Ovary (tissue), 9 donors: ENCODE measurements around the gene FUS. TPM values are rescaled to one million over a fixed set of nuclear protein-coding genes. Genes with fewer than 3 reads are reported as not detected.
"Not testable (repeated sequence)": the region's sequence is repeated elsewhere in the genome, so short reads cannot be mapped to it uniquely, and the experiment has no call there.

Source experiments
- DNase-seq, 5 donors: peaks; one replicate each; pipeline ENCODE4 v3.0.0-alpha.2; 2019 to 2020
- H3K27ac ChIP-seq, 2 donors: fragments of 200-600 bp; one replicate each; pipeline versions ENCODE4 v1.5.1 to v1.8.0; 2019 to 2022
- H3K27me3 ChIP-seq: fragments of 200-600 bp; one replicate; pipeline ENCODE4 v1.8.0; 2022
- H3K36me3 ChIP-seq: fragments of 200-600 bp; sonication (generic); one replicate; pipeline ENCODE4 v1.5.1; 2019
- H3K4me1 ChIP-seq: one replicate; pipeline ENCODE4 v1.8.1; 2013; ENCODE audit warnings: mild to moderate bottlenecking, moderate library complexity; ENCODE audit not compliant: insufficient read depth
- H3K4me3 ChIP-seq: fragments of 200-600 bp; sonication (generic); one replicate; pipeline ENCODE4 v1.5.1; 2017
- H3K9me3 ChIP-seq, 2 donors: fragments of 200-600 bp in 1 of 2; sonication (generic) in 1 of 2; one replicate each; pipeline versions ENCODE4 v1.5.1 to v1.8.1; 2013 to 2019; ENCODE audit warnings: mild to moderate bottlenecking in 1 of 2, moderate library complexity in 1 of 2
- CTCF ChIP-seq, 3 donors: fragments of 450-650 bp in 2 of 3; fragments of 200-600 bp in 1 of 3; IDR thresholded peaks; one replicate each; pipeline versions ENCODE4 v1.5.1 to v1.8.0; 2016 to 2022; ENCODE audit warnings: antibody characterized with exemption in 3 of 3, mild to moderate bottlenecking in 1 of 3
- EP300 ChIP-seq: sonication (generic); formaldehyde crosslinking; IDR thresholded peaks from one replicate; pipeline ENCODE4 v1.6.1; 2017; ENCODE audit warnings: antibody characterized with exemption
- POLR2A ChIP-seq: fragments of 450-650 bp; IDR thresholded peaks from one replicate; pipeline ENCODE4 v1.6.1; 2017; ENCODE audit warnings: antibody characterized with exemption, mild to moderate bottlenecking, moderate library complexity
- WGBS, 3 donors: extraction: QIAGEN DNeasy Blood & Tissue Kit in 1 of 3; methylation state at CpG; one replicate each; pipeline versions ENCODE4 v1.1.5 to v1.1.7; 2013 to 2017; 5-methylcytosine and 5-hydroxymethylcytosine counted together
- intact Hi-C, 4 donors: fragments of 100-400 bp; cut with DNase I; formaldehyde crosslinking; loops; one replicate each; pipeline versions ENCODE4 v1.11.0 to v1.15.1; 2022 to 2023
- polyA plus RNA-seq, 2 donors: library from polyadenylated mRNA; stranded (reverse); fragments of 200-250 nt in 1 of 2; fragments of 350-450 nt in 1 of 2; fragmentation: Illumina TruSeq in 1 of 2; extraction: RNeasy Lipid Tissue Mini Kit (QIAGEN cat#74804) in 1 of 2; gene quantifications; one replicate each; pipeline ENCODE4 v1.2.3, GENCODE V29; 2013 to 2014
- total RNA-seq, 7 donors: library from RNA; depleted of rRNA in 2 of 7; stranded (reverse); fragments of >200 nt in 2 of 7; fragmentation: NEBNext Ultra II Directional in 3 of 7; extraction: Animal tissue kit (Norgen Biotek cat#: 25700) in 3 of 7; gene quantifications; one replicate each; pipeline versions ENCODE4 v1.1.0 to v1.2.4, GENCODE V29; 2016 to 2023
- donor health status: DM: no; HTN: no; CAD: no; lungs with moderate emphysema.
- donor health status: DM: no; HTN: no; CAD: no.
- donor health status: Bipolar disorder and iron deficiency.
- donor health status: DM: yes; HTN: yes; CAD: no.
- donor health status: DM: no; HTN: no; CAD: no.
- donor health status: DM: yes; HTN: yes; CAD: no.

FUS gene
- total and polyA plus RNA-seq, 9 donors, result 62.2 to 469 (median 355) TPM

GRCh38 chr16:31138621-31139578, 41.0 kb upstream of the FUS start:
- no peak overlapping the region for H3K4me3 ChIP-seq
- peaks cover 7% of the 10 kb centered on the region for H3K4me1 ChIP-seq
- TF ChIP-seq EP300 (no peak), CTCF (IDR thresholded peaks at IDR 0.05) (no peak), POLR2A (no peak)
- H3K36me3 ChIP-seq, result no peaks in the 10 kb centered on the region
- peak overlapping the region in 1 of 2 donors; percentile 5 for H3K27ac ChIP-seq
- no peaks in the 10 kb centered on the region for H3K9me3 ChIP-seq
- intact Hi-C loops, result loop anchor here in 1 of 4 donors (10.0 kb wide), 1 partner anchor 46 kb away; the partner anchor contains the start of gene FUS
- WGBS, 3 donors, result 48 to 56% (median 49%) methylated on average over 27 of the region's 27 CpGs
- no peaks in the 10 kb centered on the region for H3K27me3 ChIP-seq
- DNase-seq, result peak in 1 of 5 donors; percentile 20

GRCh38 chr16:31141071-31141469, 38.9 kb upstream of the FUS start:
- H3K27ac ChIP-seq, H3K36me3 ChIP-seq, H3K4me3 ChIP-seq, H3K27me3 ChIP-seq, H3K4me1 ChIP-seq, intact Hi-C loops, H3K9me3 ChIP-seq: not testable (repeated sequence)
- DNase-seq, result peak in 1 of 5 donors; percentile 26
- WGBS, 3 donors, result 86 to 88% (median 87%) methylated on average over 9 of the region's 9 CpGs

GRCh38 chr16:31141489-31142108, 38.3 kb upstream of the FUS start:
- Histone ChIP-seq H3K36me3 (no peaks in the 10 kb centered on the region), H3K4me3 (peak overlapping the region; percentile 22), H3K9me3 (no peaks in the 10 kb centered on the region), H3K4me1 (peaks cover 7% of the 10 kb centered on the region), H3K27ac (peak overlapping the region in 1 of 2 donors; percentile 53), H3K27me3 (no peaks in the 10 kb centered on the region)
- intact Hi-C loops, result loop anchor here in 1 of 4 donors (2.0 kb wide), 1 partner anchor 157 kb away; the partner anchor contains the start of gene HSD3B7
- 13 to 20% (median 17%) methylated on average over 9 to 10 of the region's 10 CpGs for WGBS, 3 donors
- peak in 4 of 5 donors; percentile 48 to 65 (median 58) for DNase-seq
- no peak for TF ChIP-seq POLR2A
- TF ChIP-seq CTCF (IDR thresholded peaks at IDR 0.05), result no peak
- no peak for TF ChIP-seq EP300

- Histone ChIP-seq H3K27ac (peak overlapping the region; percentile 17 to 53), H3K4me1 (peaks cover 7% of the 10 kb centered on the region), H3K4me3 (peak overlapping the region; percentile 49), H3K36me3 (no peaks in the 10 kb centered on the region), H3K27me3 (no peaks in the 10 kb centered on the region), H3K9me3 (no peaks in the 10 kb centered on the region)
- intact Hi-C loops, result loop anchor here in 1 of 4 donors (2.0 kb wide), 1 partner anchor 158 kb away; the partner anchor contains the start of gene HSD3B7
- peak; percentile 99 to 100 (median 100) for DNase-seq
- TF ChIP-seq EP300 (peak; percentile 28), CTCF (IDR thresholded peaks at IDR 0.05) (peak; percentile 95 to 99 (median 99)), POLR2A (peak; percentile 19)
- 0 to 1% (median 1%) methylated on average over 43 to 89 of the region's 89 CpGs for WGBS, 3 donors
Measured at GRCh38 chr16:31142109-31143010, 37.6 kb upstream of the FUS start.
